Kidney tubule cell (primary cell): ENCODE data around the gene TIA1.
"Not testable (repeated sequence)": the region's sequence is repeated elsewhere in the genome, so short reads cannot be mapped to it uniquely, and the experiment has no call there.

Source experiments
- DNase-seq: peaks from one replicate; pipeline ENCODE4 v3.0.0-alpha.2; 2018; ENCODE audit warnings: low spot score

The TIA1 gene

GRCh38 chr2:70214953-70215549 is 33.4 kb downstream of the TIA1 start:
- DNase-seq: no peak

- no peak for DNase-seq
Measured at GRCh38 chr2:70214365-70214764, 34.1 kb downstream of the TIA1 start.

- DNase-seq: no peak
Measured at GRCh38 chr2:70212298-70212932, 36.0 kb downstream of the TIA1 start.

DNA sequence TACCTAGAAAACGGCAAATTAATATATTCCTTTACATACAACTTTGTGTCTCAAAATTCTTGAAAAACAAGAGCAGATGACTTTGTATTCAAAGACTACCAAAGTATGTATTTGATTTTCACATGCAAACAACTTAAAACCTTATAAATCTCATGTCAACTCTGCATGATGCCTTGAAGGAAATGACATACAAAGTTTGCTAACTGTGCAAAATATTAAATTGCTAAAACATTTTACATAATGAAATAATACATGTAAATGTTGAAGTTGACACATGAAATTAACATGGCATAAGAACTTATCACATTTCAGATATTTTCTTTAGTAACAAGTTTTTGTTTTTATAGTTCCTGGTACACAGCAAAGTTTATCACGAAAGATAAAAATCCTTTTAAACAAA is 36.8 kb downstream of the TIA1 start:
- no peak for DNase-seq

- DNase-seq: no peak
Measured at GRCh38 chr2:70204452-70204851, 44.0 kb downstream of the TIA1 start.

GRCh38 chr2:70203086-70203485 is 45.3 kb downstream of the TIA1 start:
- DNase-seq: no peak

GRCh38 chr2:70202236-70202806 is 46.1 kb downstream of the TIA1 start:
- no peak for DNase-seq

DNA sequence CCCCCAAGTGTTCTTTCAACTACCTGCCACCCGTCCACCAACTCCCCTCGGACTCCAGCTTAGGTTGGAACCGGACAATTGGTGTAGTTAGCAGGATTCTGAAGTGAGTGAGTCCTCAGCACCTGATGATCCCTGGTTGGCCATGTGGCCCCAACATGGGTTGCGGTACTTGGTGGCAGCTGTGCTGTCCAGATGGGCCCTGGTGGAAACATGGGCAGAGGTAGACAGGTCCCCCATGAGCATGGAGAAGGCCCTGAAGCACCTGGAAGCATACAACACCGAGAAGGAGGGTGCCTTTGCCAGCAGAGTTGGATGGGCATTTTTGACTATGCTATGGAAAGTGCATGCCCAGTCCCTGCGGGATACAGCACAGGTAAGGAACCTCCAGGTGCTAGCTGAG is 46.6 kb downstream of the TIA1 start:
- DNase-seq: no peak

DNA sequence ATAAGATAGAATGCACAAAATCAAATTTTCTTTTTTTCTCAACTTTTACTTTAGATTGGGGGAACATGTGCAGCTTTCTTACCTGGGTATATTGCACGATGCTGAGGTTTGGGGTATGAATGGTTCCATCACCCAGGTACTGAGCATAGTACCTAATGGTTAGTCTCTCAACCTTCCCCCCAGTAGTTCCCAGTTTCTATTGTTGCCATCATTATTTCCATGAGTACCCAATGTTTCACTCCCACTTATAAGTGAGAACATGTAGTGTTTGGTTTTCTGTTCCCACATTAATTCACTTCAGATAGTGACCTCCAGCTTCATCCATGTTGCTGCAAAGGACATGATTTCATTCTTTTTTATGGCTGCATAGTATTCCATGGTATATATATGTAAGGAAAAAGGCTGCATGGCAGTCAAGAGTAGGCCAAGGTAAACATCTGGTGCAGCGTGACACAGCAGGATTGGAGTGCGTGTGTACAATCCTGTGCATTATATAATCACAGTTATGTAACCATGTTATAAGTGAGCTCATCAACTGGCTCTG is 47.1 kb downstream of the TIA1 start:
- no peak for DNase-seq

DNA sequence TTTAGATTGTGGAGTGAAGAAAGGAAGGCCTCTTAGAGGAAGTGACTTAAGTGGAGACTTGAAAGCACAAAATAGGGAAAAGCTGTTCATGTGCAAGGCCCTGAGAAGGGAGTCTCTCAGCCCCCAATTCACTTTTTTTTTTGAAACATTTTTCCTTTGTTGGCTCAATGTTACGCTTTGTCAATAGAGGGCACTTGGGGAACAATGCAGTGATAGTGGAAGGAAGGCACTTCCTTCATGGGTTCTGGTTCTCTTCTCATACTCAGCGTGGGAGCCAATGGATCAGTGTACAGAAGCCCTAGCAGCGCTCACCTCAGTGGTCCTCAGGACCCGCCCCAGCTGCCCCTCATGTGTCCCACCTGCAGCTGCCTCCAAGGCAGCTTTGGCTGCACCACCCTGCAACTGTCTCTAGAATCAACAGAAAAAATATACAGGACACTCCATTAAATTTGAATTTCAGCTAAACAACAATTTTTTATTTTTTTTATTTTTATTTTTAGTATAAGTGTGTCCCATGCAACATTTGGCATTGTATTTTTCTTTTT is 49.0 kb downstream of the TIA1 start:
- DNase-seq: no peak

- DNase-seq: no peak
Measured at GRCh38 chr2:70192516-70192915, 55.9 kb downstream of the TIA1 start.

GRCh38 chr2:70191244-70191735 is 57.1 kb downstream of the TIA1 start:
- DNase-seq: no peak

GRCh38 chr2:70190418-70191243 is 57.8 kb downstream of the TIA1 start, which contains the start of gene C2orf42:
TSS of gene C2orf42 (minus strand) at chr2:70191019. CDS start at chr2:70181985, 9,034 bp downstream.
- peak; percentile 98 for DNase-seq

DNA sequence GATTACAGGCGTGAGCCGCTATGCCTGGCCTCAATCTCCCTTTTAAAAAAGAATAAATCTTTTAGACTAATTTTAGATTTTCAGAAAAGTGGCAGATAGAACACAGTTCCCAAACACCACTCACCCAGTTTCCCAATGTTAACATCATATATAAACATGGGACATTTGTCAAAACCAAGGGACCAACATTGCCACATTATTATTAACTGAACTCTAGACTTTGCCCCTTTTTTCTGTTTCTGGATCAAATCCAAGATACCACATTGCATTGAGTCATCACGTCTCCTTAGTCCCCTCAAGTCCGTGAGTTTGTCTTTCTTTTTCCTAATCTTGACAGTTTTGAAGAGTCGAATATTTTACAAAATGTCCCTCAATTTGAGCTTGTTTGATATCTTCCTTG is 60.0 kb downstream of the TIA1 start:
- peak; percentile 31 for DNase-seq

DNA sequence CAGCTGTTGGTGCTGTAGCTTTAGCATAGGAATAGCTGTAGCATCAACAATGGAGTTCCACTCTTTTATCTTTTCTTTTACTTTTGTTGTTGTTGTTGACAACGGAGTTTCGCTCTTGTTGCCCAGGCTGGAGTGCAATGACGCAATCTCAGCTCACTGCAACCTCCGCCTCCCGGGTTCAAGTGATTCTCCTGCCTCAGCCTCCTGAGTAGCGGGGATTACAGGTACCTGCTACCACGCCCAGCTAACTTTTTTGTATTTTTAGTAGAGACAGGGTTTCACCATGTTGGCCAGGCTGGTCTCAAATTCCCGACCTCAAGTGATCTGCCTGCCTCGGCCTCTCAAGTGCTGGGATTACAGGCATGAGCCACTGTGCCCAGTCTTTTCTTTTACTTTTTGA is 61.3 kb downstream of the TIA1 start:
- DNase-seq: not testable (repeated sequence)

DNA sequence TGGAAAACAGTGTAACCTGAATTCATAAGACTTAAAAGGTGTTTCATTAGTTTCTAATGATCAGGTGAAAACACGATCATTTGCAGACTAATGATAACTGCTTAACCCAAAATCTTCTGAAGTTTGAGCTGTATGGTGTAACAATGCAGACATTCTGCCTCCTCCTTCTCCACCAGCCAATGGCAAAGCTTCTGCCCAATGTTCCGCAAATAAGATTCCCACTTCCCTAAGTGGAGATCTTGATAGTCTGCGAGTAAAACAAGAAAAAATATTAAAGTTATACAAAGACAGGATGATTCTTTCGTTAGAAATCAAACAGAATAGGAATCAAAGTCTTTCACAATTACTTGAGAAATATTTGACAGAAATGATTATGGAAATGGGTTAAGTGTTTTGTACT is 65.7 kb downstream of the TIA1 start:
- DNase-seq: no peak

GRCh38 chr2:70181363-70181956 is 67.0 kb downstream of the TIA1 start:
- DNase-seq: no peak

DNA sequence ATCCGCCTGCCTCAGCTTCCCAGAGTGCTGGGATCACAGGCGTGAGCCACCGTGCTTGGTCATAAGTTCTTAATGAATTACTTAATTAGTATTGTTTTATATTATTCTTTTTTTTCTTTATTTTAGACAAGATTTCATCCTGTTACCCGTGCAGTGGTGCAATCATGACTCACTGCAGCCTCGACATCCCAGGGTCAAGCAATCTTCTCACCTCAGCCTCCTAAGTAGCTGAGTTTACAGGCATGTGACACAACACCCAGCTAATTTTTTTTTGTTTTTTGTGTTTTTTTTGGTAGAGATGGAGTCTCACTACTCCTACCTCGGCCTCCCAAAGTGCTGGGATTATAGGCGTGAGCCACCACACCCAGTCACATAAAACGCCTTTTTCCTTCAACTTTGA is 74.9 kb downstream of the TIA1 start:
- DNase-seq: no peak

GRCh38 chr2:70169654-70170245 is 78.7 kb downstream of the TIA1 start:
- DNase-seq: not testable (repeated sequence)

- DNase-seq: peak; percentile 91
Measured at GRCh38 chr2:70161069-70161534, 87.3 kb downstream of the TIA1 start.

- no peak for DNase-seq
Measured at GRCh38 chr2:70160545-70160944, 87.9 kb downstream of the TIA1 start.
